GM19324 (cell line): ENCODE results near the gene COBL.

Experiments
- ATAC-seq: cut with Tn5 transposase; IDR thresholded peaks from one replicate; pipeline ENCODE4 v1.9.1; 2021; ENCODE audit warnings: mild to moderate bottlenecking, moderate library complexity; ENCODE audit not compliant: unreplicated experiment, low FRiP score

The COBL gene

DNA sequence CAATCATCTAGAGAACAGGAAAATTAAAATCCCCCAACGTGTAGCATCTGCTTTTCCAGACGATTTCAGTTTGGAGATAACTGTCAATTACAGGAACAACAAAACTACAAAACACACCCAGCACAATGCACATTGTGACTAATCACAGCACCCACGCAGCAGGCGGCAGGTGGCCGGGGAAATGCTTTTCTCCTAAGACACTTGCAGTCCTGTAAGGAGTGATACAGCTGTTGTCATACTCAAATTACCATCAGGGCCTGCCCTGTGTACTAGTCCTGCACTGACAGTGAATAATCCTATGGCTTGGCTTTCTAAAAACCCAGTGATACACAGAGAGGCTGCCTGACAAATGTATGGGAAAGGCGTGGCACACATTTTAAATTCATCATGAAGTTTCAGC is 37.8 kb downstream of the COBL start:
- no peak for ATAC-seq

DNA sequence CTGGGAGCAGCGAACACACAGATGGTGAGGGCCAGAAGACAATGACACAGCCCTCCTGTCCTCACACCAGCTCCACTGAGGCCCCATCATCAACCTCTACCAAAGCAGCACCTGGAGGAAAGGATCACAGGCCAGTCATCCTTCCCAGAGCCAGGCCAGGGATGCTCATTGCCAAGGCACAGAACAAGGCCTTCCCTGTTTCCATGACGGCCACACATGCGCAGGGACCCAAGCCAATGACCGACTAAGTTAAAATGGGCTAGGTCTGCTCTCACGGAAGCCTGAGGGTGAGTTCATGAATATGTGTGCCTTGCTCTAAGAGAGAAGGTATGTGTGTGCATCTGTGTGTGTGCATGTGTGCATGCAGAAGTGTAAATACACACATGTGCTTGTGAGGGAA is 39.6 kb downstream of the COBL start:
- no peak for ATAC-seq

- ATAC-seq, result no peak
Observed at GRCh38 chr7:51276091-51276605, 40.5 kb downstream of the COBL start.

- no peak for ATAC-seq
Observed at GRCh38 chr7:51275532-51275931, 41.1 kb downstream of the COBL start.

DNA sequence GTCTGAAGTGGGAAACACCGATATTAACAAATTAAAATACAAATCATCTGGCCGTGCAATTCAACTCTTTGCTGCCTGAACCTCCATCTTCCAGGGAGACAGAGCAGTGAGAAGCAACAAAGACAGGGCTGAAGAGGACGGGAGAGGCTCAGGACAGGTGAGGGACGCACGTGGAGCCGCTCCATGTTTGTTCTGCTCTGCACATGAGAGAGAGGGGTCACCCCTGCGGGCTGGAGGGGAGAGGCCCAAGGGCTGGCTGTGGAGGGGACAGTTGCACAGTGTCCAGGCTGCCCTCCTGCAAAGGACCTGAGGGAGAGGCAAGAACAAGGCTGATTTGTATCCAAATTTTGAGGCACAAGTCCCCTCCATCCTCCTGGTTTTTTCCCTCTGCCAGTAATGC is 41.7 kb downstream of the COBL start:
- ATAC-seq, result no peak

DNA sequence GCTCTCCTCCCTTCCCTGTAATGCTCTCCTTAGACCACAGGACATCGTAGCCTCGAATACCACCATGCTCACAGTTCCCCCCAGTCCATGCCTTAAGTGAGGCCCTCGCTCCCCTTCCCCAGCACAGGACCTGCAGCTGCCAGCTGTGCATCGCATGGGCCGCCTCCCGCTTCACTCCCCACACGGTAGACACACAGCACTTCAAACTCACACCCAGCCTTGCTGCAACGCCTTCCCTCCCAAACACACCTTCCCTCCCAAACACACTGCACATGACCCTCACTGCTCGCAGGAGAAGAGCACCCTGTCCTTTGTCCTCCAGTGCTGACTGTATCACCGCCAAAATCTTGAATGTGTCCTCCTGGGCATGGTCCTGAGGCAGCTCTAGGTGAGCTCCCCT is 42.6 kb downstream of the COBL start:
- no peak for ATAC-seq

GRCh38 chr7:51273360-51273759 is 43.2 kb downstream of the COBL start:
- no peak for ATAC-seq

DNA sequence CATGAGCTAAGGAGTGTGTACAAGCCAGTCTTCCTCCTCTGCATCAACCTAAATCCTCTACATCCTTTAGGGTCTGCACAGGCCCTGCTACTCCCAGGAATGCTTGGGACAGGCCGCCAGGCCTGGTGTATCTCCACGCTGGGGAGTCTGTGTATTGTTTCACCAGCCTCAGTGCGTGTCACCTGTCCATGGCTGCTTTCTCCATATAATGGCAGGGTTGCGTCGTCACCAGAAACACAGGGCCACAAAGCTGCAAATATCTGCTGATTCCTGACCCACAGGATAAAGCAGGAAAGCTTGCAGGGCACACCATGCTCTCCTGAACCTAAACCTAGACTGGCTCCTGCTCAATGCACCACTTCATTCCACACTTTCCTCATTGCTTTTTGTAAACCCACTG is 45.6 kb downstream of the COBL start:
- ATAC-seq, result no peak

DNA sequence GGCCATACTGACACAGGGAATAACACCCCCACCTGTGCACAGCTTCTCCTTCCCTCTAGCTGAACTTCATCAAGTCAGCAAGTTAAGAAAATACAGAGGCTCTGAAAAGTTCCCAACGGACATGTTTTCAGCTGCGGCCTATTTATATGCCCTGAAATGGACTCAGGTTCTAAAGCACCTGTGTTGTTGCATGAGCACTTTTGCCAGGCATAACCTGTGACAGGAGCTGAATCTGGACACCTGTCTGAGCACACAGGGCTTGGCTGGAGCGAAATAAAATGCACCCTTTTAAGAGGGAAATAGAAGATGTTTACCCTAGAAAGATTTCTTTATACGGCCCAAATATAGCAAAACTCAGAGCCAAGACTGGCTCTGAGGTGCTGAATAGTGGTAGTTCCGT is 46.7 kb downstream of the COBL start:
- ATAC-seq, result no peak

DNA sequence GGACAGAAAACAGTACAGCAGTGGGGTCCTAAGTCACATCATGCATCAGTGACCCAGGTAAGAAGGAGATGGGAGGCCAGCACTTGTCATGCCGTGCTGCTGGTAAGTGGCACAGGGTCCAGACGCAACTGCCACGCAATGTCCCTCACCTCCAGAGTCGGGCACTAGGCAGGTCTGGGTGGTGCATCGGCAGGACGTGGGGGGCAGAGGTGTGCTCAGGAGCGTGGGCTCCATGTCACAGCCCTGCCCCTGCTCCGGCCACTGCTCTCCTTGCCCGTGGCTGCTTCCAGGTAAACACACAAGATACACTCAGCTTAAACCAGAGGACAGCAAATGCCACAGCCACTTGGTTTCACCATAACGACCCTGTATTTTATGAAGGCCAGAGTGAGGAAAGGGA is 47.3 kb downstream of the COBL start:
- ATAC-seq, result no peak

- no peak for ATAC-seq
Observed at GRCh38 chr7:51268859-51269258, 47.8 kb downstream of the COBL start.

DNA sequence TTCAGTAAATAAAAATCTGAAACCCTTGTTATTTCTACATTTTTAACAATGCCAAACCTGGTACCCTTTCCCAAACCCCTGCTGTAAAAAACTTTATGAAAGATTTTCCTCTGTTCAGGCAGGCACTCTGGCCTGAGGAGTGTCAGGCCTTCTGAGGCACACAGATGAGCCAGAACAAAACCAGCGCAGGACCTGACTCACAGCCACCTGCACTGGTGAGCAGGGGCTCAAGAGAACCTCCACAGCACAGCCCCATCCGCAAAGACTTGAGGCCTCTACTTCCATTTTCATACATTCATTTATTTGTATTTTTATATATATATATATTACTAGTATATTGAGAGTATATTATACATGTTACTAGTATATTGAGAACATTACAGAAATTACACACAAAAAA is 49.4 kb downstream of the COBL start:
- no peak for ATAC-seq

GRCh38 chr7:51265066-51265907 is 51.3 kb downstream of the COBL start:
- no peak for ATAC-seq

DNA sequence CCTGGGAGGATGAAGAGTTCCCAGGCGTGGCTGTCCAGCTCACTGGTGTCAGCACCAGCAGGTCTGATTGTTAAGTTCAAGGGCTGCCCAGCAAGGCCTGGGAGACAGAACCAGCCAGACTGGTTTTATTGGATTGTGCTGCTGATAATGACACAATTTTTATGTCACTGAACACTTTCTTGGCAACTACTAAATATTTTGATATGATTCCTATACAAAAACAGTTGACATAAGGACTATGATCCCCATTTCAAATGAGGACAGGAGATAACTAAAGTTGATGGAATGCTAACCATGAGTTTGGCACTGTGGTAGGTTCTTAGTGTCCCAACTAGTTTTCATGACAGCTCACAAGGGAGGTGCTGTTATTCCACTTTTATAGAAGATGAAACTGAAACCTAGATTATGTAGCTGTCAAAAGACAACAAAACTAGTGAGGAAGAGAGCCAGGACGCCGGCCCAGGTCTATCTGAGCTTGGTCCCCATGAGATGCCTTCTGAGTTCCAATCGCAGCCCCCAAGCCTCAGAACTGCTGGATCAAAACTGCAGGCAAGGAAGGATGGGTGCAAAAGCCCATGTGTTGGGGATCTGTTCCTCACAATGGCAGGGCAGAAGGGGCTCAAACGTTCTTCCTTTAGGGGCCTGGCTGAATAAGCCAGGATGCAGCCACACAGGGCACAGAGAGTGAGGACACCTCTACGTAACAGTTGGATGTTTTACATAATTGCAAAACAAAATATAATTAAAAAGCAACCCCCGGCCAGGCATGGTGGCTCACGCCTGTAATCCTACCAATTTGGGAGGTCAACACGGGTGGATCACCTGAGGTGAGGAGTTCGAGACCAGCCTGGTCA is 52.8 kb downstream of the COBL start:
- ATAC-seq, result no peak

GRCh38 chr7:51262796-51263531 is 53.6 kb downstream of the COBL start:
- no peak for ATAC-seq

DNA sequence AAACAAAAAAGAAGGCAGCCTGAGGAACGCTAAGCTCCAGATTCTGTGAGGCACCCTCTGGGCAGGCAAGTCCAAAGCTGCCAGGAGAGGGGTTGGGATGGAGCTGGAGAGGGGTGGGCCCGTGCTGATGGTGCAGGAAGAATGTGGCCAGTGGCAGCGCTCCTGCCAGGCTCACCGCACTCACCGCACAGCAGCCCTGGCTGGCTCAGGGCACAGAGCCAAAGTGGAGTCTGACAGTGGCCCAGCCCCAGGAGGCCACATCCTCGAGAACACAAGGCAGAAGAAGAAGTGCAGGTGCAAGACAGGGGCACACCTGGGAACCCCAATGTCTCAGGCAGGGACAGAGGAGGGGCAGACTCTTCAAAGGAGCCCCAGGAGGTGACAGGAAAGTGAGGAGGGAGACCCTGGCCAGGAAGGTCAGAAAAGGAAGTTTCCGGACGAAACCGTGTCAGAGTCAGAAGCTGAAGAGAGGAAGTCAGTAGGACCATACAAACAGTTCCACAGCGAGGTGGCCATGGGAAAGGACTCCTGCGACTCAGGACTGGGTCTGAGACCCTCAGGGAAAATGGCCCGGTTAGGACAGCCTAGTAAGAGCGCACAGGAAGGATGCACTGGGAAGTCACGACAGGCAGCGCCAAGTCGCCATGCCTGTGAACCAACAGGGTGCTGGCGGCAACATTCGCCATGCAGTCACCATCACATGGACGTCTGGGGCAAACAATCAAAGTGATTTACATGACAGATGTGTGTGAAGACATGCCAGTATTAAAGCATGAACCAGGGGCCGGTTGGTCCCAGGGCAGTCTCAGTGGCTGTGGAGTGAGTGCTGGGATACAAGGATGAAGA is 54.4 kb downstream of the COBL start:
- no peak for ATAC-seq

DNA sequence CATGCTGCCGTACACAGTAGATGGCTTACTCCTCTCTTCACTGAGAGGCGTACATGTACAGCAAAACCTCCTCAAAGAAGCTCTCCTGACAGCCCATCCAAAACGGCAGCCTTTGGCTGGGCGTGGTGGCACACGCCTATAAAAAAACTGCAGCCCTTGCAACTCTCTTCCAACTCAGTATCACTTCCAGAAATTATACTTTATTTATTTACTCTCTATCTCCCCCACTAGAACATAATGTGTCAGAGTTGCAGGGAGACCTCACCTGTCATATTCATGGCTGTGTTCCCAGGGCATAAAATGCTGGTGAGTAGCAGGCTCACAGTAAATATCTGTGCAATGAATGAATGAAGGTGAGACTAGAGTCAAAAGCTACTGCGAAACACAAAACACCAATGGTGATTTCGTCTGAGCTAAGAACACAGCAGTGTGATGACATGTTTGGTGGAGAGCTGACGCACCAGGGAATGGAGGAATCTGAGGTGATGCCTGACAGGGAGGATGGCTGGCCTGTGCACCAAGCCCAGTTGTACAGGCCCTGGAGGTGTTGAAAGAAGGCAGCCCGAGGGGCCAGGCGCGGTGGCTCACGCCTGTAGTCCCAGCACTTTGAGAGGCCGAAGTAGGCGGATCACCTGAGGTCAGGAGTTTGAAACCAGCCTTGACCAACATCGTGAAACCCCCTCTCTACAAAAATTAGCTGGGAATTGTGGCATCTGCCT is 55.3 kb downstream of the COBL start:
- no peak for ATAC-seq

DNA sequence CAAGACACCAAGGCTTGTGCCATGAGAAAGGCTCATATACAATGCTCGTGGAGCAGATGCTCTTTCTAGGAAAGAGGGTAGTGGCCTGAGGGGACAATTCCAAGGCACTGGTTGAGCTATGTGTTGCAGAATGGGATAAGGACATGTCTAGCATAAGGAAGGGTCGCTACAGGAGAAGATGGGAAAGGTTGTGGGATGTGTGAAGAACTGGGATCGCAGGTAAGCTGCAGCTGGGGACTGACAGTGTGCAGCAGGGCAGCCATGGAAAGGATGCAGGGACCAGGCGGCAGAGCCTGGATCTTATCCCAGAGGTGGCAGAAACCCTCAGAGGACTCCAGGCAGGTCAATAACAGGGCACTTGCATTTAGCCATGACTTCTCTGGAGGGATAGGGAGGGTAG is 56.1 kb downstream of the COBL start:
- ATAC-seq, result no peak

GRCh38 chr7:51259766-51260165 is 56.8 kb downstream of the COBL start:
- ATAC-seq, result no peak
